Forelimb muscle (tissue), 1 donor: Measurements from ENCODE around the gene FLNB. TPM values are rescaled to one million over a fixed set of nuclear protein-coding genes. Genes with fewer than 3 reads are reported as not detected.

Experiments used
- DNase-seq: peaks from one replicate; pipeline ENCODE4 v3.0.0-alpha.2; 2013; ENCODE audit warnings: low read depth
- polyA plus RNA-seq: library from polyadenylated mRNA; unstranded; fragments of 120-200 nt; gene quantifications from one replicate; pipeline ENCODE4 v1.2.1, GENCODE V29; 2013; ENCODE audit not compliant: insufficient read length

Gene FLNB
- polyA plus RNA-seq, 1 donor, result 43.4 TPM

DNA sequence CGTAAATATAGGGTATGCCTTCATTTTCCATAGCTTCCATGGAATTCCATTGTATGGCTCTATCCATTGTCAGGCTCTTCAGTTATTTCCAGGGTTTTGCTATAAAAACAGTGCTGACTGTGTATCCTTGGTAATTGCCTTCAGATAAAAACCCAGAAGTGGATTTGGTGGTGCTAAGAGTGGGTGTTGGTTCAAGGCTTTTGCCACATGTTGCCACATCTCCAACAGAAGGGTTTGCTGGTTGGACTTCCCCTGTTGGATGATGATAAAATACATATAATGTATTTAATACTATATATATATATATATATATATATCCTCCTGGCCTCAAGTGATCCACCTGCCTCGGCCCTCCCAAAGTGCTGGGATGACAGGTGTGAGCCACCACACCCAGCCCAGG lies 97.8 kb downstream of the FLNB start:
- DNase-seq, result no peak

DNA sequence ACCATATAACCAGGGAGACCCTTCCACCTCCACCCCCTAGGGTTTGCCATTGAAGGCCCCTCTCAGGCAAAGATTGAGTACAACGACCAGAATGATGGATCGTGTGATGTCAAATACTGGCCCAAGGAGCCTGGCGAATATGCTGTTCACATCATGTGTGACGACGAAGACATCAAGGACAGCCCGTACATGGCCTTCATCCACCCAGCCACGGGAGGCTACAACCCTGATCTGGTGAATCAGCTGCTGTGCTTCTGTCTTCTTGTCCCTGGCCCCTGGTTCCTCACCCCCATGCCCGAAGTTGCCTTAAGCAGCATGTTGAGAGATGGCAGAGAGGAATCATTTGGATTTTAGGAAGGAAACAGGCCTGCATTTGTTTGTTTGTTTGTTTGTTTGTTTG lies 98.4 kb downstream of the FLNB start:
- no peak for DNase-seq

DNA sequence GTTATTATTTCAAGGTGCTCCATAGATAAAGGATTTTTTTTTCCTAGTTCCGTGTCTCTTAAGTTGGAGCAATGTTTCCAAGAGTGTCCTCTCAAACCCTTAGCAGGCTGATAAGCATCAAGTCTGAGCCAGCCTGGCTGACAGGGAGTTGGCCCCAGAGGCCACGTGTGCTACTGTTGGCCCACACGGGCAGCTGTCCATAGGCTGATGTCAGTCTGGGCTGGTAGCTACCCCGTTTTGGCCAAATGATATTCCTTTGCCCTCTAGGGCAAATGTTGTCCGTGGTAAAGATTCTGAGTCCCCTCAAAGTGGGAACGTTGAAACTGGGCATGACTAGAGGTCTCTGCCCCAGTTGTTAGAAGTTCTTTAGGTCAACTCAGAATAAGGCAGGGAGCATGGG lies 99.4 kb downstream of the FLNB start:
- no peak for DNase-seq

DNA sequence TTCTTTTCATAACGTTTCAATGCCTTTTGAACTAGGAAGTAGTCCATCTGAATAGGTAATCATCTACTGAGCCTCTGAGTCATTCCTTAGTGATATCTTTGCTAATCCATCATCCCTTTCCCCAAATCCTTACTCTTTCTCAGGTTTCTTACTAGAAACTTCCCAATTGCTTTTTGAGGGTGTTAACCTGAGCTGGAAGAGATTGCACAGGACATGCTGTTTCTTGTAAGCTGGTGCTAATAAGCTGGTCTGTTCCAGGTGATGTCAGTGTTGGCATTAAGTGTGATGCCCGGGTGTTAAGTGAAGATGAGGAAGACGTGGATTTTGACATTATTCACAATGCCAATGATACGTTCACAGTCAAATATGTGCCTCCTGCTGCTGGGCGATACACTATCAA lies 101.5 kb downstream of the FLNB start:
- DNase-seq, result no peak

DNA sequence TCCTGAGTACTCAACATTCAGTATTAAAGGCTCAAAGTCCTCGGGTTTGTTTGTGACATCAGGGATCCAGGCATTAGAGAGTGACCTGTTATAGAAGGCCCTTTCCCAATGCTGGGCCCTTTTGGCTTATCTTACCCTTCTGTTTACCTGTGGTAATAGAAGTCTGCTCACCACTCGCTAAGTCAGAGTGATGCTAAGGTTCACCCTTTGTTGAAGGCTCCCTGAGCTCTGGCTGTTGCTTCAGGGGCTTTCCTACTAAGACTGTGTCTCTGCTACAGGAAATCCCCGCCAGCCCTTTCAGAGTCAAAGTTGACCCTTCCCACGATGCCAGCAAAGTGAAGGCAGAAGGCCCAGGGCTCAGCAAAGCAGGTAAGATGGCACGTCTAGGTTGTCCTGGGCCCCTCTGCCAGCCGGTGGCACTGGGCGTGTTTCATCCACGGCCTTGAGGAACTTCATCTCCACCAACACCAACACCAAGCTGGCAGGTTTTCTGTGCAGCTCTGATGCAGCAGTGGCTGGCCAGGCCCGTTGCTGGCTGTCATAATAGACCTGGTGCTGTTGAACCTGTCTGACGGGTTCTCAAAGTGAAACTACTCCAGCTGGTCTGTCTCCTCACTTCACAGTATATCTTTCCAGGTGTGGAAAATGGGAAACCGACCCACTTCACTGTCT lies 103.4 kb downstream of the FLNB start:
- DNase-seq, result no peak

DNA sequence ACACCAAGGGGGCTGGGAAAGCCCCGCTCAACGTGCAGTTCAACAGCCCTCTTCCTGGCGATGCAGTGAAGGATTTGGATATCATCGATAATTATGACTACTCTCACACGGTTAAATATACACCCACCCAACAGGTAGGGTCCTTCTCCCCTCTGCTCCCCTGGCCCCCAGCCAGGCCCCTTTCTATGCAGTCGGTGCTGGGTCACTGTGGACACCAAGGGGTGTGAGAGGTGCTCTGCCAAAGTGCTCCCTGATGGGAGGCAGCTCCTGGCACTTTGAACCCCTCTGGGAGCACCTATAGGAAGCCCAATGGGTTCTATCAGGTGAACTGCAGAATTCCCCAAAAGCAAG lies 103.9 kb downstream of the FLNB start:
- DNase-seq, result no peak

DNA sequence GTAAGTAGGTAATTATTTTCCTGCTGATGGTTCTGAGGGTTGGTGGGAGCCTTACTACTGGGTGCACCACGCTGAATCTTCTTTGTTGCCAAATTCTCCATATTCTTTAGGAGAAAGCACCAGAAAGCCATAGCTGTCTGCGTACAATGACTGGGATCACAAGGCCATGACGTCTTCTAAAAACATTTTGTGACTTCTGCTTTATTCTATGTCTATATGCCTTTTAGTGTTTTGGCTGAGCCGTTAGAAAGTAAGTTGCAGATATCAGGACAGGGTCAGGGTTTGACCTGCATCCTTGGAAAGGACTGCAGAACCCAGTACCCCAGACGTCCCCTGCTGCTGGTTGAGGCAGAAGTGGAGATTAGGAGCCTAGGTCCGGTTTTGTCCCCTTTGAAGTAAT lies 107.0 kb downstream of the FLNB start:
- no peak for DNase-seq

DNA sequence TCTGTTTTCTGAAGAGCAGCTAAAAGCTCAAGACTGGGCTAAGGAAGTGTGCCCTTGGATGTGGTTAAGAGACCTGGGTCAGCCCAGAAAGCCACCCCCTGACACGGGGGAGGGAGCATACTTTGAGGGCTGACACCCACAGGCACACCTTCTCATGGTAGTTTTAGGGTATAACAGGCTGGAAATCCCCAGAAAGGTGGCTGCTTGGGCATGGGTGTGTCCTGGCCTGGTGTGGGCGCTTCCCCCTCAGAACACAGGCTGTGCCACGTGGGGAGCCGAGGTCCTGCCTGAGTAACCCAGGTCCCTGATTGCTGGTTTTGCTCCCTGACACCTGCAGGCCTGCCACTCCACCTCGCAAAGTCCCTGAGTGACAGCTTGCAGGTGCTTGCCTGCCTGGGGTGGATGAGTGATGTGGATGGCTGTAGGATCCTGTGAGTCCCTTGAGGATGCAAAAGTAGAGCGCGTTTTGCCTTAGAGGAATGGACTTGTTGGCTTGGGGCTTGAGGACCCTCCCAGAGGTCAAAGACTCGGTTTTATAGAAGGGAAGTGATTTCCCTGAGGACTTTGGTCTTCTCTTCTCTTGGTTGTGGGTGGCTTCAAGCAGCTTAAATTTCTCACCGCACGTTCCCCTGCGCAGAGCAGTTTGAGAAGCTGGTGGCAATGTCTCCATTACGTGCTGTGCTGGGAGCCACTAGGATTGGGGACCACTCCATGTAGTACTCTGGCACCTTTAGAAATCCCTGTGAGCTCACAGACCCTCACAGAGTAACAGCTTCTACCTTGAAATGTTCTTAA lies 108.1 kb downstream of the FLNB start:
- no peak for DNase-seq

DNA sequence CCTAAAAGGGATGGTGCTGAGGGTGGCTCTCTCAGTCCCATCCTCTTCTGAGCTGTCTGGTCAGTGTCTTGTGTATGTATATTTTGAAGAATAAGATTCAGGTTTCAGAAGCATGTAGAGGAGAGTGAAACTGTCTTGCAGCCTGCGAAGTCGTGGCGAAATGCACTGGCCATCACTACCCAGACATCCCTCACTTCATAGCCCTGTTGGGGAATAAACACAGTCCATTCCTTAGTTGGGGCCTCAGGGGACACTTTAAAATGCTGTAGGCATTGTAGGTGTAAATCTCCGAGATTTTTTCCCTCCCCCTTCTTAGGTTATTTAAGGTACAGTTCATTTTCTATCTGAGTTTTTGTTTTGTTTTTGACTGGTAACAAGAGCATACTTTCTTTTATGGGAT lies 108.8 kb downstream of the FLNB start:
- DNase-seq, result no peak

DNA sequence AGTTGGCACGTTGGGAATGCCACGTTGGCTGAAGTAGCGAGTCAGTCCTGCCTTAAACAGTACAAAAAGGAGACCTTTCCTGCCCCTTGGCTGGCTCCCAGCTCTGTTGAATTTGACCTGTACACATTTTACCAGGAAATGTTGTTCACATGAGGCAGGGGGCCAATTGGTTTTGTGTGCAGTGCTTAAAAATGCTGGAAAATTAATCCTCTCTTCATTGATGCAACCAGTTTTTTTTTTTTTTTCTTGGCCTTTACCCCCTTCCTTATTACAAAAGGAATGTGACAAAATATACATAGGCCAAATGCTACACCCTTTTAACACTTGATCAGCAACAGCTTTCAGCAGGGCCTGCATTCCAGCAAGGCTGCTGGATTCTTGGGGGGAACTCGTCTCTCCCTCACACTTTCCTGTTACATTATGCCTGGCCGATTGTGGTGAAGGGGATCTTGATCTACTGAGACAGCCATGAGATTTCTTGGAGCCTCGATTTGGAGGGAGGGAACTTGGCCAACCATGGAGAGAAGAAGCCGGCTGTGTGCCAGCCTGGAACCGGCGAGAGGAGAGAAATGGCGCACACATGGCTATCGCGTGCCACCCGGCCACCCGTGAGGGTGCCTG lies 109.4 kb downstream of the FLNB start:
- DNase-seq, result no peak

DNA sequence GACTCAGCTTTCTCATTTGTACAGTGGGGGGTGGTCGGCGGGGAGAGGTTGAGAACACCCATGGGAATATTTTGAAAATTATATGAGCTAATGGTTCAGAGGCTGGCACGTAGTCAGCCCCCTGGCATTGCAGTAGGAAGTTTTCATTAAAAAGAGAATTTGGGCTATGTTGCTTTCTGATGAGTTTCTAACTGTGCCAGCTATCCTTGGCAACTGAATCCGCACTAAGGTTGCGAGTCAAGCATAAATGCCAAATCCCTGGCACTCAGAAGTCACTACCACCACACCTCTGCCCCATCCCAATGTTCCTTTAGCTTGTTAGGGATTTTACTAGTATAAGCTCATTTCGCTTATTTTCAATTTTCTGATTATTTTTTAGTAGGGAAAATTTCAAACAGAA lies 111.0 kb downstream of the FLNB start:
- no peak for DNase-seq

DNA sequence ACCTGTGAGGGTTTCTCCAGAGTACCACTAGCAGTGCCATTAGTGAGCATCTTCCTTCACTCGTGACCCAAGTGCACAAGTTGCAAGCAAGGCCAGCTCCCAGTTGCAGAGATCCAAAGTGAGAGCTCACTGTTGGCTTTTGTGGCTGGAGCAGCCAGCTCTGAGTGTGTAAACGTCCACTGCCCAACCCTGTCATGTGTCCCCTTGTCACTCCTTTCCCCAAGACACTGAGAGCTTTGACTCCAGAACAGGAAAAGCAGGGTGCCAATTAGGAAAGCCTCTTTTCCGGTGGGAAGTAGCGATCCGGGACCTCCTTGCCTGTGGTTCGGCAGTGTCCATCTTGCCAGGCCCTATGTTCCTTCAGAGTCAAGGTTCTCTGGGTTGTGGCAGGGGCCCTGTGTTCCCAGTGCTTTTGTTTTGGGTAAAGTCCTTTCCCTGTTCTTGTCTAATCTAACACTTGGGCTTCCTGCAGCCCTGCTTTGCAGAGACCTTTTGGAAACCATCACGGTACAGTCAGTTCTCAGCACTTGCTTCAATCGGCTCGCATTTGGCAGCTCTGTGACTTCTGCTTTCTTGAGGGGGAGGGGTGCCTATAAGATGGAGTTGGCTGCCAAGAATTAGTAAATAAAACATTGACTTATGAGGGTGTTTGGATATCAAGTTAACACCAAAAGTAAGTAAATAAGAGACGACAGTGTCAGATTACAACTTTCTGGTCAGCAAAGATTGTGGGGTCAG lies 112.0 kb downstream of the FLNB start:
- no peak for DNase-seq

DNA sequence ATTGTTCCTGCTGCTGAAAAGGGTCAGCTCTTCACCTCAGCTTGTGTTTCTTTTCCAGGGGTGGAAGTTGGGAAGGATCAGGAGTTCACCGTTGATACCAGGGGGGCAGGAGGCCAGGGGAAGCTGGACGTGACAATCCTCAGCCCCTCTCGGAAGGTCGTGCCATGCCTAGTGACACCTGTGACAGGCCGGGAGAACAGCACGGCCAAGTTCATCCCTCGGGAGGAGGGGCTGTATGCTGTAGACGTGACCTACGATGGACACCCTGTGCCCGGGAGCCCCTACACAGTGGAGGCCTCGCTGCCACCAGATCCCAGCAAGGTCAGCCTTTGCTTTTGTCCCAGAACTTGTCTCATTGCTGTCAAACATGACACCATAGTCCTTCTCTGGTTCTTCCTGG lies 113.0 kb downstream of the FLNB start:
- no peak for DNase-seq

DNA sequence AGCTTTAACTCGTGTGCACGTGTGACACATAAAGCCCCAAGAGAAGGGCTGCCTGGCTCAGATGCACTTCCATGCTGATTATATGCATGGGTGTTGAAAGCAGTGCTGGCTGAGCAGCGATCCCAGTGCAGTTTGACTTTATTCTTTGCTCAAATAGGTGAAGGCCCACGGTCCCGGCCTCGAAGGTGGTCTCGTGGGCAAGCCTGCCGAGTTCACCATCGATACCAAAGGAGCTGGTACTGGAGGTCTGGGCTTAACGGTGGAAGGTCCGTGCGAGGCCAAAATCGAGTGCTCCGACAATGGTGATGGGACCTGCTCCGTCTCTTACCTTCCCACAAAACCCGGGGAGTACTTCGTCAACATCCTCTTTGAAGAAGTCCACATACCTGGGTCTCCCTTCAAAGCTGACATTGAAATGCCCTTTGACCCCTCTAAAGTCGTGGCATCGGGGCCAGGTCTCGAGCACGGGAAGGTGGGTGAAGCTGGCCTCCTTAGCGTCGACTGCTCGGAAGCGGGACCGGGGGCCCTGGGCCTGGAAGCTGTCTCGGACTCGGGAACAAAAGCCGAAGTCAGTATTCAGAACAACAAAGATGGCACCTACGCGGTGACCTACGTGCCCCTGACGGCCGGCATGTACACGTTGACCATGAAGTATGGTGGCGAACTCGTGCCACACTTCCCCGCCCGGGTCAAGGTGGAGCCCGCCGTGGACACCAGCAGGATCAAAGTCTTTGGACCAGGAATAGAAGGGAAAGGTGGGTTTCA lies 114.9 kb downstream of the FLNB start:
- no peak for DNase-seq

DNA sequence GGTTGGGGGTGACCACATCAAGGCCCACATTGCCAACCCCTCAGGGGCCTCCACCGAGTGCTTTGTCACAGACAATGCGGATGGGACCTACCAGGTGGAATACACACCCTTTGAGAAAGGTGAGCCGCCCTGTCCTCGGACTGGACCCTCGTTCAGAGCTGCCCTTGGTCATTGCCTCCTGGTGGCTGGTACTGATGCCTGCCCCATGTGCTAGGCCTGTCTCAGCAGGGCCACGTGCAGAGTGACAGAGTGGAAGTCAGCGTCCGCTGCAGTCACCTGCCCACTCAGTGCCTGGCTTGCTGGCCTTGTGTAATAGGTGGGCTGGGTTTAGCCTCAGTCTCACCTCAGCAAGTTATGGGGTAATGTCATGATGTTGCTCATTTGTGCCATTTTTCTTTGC lies 116.2 kb downstream of the FLNB start:
- DNase-seq, result no peak

DNA sequence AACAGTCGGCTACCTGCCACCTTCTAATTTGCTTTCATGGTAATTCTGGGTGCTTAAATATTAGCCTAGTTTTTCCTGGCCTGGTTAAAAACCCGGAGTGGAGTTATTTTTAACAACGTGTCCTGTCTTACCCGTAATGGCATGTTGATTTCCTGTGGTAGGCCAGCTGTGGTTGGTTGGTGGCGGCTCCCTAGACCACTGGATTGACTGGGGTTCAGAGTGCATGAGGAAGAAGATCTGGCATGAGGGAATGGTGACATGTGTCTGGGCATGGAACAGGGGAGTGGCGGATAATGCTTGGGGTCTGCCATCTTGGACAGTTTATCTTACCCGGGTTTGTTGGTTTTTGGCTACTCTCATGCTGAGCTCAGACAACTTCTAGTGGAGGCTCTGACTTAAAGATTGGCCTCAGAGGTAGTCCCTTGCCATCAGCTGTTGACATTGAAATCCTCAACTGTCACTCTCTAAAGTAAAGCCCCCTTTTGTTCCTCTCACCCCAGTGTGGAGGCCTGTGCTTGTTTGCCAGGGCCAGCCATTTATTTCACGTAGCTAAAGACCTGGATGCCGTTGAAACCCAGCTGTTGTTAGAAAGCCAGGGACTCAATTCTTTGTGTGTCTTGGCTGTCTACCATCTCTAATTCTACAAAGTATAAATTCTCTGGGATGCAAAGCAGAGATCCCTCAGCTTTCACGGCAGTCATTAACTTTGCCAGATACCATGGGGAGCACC lies 121.0 kb downstream of the FLNB start:
- DNase-seq, result no peak

DNA sequence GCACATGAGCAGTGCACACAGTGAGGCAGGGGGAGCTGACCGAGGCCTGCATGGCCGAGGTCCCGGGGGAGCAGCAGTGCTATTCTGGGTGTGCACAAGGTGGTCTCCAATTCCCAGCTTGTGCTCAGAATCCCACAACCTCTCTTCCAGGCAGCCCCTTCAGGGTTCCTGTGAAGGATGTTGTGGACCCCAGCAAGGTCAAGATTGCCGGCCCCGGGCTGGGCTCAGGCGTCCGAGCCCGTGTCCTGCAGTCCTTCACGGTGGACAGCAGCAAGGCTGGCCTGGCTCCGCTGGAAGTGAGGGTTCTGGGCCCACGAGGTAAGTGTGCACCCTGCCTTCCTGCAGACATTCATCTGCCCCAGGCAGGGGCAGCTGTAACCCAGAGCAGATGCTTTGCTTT lies 122.4 kb downstream of the FLNB start:
- no peak for DNase-seq

DNA sequence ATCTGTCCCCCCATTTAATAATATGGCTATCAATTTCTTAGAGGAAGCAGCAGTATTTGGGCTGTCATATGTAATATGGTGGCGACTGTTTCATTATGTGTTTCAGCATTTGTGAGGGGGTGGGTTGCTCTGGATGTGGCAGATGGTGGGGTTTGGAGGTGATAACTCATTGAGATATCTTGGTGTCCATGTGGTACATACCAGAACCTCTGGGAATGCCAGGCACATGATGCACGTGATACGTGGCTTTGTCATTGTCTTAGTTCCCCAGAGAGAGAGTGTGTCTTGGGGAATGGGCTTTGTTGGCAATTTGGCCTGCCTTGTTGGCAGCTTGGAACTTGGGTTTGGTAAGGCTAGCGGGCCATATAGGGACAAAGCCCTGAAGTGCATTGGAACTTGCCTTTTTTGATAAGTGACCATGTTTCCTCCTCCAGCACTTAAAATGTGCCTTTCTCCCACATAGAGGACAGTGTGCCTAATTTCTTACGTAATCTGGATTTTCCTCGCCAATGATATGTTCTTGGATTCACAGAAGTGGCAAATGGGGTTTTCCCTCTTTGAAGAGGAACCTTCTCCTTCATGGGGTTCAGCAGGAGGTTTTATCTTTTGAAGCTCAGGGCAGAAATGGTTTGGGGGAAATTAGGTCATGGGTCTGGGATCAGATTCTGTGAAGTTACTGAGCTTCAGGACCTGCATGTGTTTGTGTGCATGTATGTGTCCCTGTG lies 123.0 kb downstream of the FLNB start:
- DNase-seq, result no peak

DNA sequence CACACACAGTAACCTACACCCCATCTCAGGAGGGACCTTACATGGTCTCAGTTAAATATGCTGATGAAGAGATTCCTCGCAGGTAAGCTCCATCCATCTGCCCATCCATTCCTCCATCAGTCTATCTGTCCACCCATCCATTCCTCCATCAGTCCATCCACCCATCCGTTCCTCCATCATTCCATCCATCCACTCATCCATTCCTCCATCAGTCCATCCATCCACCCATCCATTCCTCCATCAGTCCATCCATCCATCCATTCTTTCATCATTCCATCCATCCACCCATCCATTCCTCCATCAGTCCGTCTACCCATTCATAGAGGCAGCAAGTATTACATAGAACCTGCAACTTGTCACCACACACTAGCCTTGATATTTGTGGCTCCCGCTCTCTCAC lies 124.6 kb downstream of the FLNB start:
- DNase-seq, result no peak

DNA sequence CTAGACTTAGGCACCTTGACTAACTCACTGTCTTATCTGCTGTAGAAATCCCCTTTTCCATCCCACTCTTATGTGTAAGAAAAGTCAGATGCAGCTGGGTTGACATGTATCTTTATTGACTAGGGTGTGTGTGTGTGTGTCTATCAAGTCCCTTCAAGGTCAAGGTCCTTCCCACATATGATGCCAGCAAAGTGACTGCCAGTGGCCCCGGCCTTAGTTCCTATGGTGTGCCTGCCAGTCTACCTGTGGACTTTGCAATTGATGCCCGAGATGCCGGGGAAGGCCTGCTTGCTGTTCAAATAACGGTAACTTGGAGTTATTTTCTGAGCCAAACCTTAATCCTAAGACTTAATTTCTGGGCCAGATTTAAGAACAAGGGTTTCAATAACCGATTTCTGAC lies 126.2 kb downstream of the FLNB start:
- no peak for DNase-seq
